T47D (cell line): ENCODE measurements around the gene BAHCC1.

ENCODE experiments used
- DNase-seq, 2 experiments: peaks; one replicate each; pipeline versions ENCODE4 v3.0.0 to v3.0.0-alpha.2; 2011 to 2012; ENCODE audit warnings: low read depth in 1 of 2, low spot score in 1 of 2
- JUND ChIP-seq: IDR thresholded peaks from 2 replicates; pipeline ENCODE4 v1.6.1; 2012; ENCODE audit warnings: low read depth
- in situ Hi-C: cut with HindIII; loops from 2 replicates; pipeline ENCODE4 v1.10.0; 2016; ENCODE audit warnings: low sequenced_read_pairs, low pct_unique_long_range_greater_than_20kb

The BAHCC1 gene

DNA sequence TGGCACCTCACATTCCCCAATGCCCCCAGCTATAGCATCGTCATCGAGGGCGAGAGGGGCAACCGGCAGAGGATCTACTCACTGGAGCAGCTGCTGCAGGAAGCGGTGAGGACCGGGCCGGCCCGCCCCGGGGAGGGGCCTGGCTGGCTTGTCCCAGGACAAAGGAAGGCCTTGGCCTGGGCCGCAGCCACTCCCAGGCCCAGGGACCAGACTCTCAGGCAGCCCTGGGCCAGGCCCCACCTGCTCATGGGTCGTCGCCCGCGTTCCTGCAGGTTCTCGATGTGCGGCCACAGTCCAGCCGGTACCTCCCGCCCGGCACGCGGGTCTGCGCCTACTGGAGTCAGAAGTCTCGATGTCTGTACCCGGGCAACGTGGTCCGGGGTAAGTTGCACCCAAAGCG is 64.0 kb downstream of the BAHCC1 start:
- in situ Hi-C loops = no loop called here
- no peak for TF ChIP-seq JUND
- no peak for DNase-seq

DNA sequence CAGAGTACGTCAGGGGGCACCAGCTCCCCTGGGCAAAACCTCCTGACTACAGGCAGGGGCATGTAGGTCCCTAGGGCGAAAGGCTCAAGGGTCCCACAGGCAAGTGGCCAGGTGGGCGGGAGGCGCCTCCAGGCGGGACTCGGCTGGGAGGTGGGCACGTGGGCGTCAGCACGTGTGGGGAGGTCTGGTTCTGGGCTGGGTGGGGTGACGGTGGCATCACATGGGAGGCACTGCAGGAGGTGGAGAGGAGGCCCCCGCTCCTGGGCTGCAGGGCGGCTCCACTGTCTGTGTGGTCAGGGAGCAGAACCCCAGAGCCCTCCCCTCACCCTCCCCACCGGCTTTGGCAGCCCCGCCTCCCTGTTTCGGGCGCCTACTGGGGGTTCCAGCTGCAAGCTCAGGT is 64.6 kb downstream of the BAHCC1 start:
- in situ Hi-C loops = no loop called here

DNA sequence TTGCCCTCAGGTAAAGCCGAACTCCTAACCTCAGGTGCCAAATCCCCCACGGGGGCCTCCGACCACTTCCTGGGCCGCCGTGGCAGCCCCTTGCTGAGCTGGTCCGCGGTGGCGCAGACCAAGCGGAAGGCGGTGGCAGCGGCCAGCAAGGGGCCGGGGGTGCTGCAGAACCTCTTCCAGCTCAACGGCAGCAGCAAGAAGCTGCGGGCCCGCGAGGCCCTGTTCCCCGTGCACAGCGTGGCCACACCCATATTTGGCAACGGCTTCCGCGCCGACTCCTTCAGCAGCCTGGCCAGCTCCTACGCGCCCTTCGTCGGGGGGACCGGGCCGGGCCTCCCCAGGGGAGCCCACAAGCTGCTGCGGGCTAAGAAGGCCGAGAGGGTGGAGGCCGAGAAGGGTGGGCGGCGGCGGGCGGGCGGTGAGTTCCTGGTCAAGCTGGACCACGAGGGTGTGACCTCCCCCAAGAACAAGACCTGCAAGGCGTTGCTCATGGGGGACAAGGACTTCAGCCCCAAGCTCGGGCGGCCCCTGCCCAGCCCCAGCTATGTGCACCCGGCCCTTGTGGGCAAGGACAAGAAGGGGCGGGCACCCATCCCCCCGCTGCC is 65.7 kb downstream of the BAHCC1 start:
- DNase-seq = no peak
- in situ Hi-C loops = no loop called here
- no peak for TF ChIP-seq JUND

More for the DNA sequence above, 64.6 kb downstream of the BAHCC1 start:
- no peak for DNase-seq
- TF ChIP-seq JUND = no peak

DNA sequence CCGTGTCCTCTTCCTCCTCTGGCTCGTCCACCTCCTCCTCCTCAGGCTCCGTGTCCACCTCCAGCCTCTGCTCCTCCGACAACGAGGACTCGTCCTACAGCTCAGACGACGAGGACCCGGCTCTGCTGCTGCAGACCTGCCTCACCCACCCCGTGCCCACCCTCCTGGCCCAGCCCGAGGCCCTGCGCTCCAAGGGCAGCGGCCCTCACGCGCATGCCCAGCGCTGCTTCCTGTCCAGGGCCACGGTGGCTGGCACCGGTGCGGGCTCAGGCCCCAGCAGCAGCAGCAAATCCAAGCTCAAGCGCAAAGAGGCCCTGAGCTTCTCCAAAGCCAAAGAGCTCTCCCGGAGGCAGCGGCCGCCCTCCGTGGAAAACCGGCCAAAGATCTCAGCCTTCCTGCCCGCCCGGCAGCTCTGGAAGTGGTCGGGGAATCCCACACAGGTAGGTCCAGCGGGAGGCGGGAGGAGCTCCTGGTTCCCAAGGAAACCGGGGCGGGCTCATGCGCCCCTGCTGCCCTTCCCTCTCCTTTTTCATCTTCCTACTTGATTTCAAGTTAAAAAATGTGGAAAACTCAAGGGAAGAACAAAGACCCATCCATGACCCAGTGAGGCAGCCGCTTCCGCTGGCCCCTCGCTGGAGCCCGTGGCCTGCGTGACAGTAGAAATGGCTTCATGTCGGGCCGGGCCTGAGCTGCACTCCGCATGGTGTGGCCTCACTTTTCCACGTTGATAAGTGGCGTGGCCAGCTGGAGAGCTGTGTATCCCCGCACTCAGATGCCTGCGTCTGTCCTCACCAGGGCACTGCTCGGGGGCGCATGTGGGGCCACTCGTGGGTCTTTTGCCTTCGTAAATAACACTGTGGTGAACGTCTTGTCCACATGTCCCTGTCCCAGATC is 66.6 kb downstream of the BAHCC1 start:
- TF ChIP-seq JUND = no peak
- in situ Hi-C loops = no loop called here
- no peak for DNase-seq

DNA sequence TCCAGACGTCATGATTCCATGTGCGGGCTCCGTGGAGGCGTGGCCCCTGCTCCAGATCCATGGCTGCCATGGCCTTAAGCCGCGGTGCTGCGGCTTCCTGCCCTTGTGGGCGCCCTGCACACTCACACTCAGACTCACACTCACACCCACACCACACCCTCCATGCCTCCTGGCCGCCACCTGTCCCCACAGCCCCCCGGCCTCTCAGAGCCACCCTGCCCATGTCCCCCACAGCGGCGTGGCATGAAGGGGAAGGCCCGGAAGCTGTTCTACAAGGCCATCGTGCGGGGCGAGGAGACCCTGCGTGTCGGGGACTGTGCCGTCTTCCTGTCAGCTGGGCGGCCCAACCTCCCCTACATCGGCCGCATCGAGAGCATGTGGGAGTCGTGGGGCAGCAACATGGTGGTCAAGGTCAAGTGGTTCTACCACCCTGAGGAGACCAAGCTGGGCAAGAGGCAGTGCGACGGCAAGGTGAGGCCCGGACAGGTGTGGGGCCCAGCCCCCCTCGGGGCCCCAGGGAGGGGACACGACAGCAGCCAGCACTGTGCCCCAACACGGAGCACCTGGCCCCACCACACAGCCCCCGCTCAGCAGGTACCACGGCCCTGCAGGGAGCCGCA is 67.4 kb downstream of the BAHCC1 start:
- no peak for DNase-seq
- in situ Hi-C loops = no loop called here
- no peak for TF ChIP-seq JUND

DNA sequence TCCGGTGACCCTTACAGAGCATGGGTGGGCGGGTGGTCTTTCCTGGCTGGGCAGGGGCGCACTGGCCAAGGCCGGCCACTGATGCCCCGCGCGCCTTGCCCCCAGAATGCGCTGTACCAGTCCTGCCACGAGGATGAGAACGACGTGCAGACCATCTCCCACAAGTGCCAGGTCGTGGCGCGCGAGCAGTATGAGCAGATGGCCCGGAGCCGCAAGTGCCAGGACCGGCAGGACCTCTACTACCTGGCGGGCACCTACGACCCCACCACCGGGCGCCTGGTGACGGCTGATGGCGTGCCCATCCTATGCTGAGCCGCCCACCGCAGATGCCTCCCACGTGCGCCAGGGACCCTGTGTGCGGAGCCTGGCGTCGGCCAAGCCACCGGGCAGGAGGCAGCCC is 68.2 kb downstream of the BAHCC1 start:
- in situ Hi-C loops = no loop called here
- no peak for DNase-seq
- TF ChIP-seq JUND = no peak

DNA sequence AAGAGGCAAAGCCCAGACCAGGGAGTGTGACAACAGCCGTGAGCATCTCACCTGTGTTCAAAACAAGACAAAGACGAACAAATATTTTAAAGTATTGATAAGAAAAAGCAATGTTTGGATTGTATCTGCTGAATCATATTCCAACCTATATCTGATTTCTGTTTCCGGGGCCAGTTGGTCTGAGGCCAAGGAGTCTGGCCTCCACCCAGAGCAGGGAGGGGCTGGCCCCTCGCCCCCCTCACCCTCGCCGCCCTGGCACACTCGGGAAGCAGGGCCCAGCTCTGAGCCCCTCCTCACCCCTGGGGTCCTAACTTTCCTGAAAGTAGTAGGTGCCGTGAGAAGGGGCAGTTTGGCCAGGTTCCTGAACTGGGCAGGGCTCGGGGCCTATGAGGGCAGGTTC is 69.3 kb downstream of the BAHCC1 start:
- no peak for TF ChIP-seq JUND
- DNase-seq = no peak
- in situ Hi-C loops = no loop called here

DNA sequence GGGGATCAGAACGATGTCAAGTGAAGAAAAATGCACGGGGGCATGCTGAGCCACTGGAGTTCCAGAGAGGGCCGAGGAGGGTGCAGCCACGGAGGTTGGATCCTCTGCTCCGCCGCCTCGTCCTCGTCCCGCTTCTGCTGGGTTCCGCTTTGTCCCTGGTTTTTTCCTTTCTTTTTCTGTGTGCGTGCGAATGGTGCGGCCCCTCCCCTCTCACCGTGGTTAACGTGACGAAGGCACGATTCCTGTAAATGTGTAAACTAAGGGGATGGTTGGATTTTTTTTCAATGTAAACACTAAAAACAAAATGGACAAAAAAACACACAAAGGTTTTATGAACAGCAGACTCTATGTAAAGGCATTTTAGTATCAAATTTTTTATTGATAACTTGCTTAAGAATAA is 70.7 kb downstream of the BAHCC1 start:
- DNase-seq = no peak
- no peak for TF ChIP-seq JUND
- in situ Hi-C loops = no loop called here

DNA sequence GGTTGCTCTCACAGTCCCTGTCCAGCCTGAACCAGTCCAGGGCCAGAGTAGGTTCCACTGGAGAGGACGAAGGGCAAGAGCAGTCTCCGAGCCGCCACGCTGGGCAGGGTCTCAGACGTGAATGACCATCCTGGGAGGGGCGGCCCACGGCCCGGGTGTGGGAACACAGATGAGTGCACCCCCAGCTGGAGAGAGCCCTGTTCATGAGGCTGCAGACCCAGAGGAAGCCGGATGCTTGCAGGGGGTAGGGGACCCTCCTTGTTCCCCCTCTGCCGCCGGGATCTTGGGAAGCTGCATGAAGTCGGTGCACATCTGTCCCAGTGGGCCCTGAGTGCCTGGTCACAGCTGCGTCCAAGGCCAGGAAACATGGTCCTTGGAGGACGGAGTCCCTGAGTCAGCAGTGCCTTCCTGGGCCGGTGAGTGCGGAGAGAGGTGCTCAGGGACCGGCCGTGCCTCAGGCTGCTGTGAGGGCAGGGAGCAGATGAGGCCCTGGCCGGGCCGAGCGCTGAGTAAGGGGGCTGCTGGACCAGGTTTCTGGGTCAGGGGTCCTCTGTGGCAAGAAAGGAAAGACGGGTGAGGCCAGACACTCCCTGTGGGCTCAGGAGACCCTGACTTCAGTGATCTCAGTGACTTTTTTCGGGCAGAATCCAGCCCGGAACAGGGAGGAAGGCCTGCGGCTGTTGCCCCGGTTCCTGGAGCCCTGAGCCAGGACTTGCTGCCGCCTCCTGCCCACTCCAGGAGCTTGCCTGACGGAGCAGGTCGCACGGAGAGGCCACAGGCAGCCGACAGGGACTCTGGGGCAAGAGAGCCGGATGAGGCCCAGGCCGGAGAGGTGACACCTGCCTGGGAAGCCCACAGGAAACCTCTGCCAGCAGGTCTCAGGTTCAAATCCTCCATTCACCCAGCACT is 71.6 kb downstream of the BAHCC1 start:
- in situ Hi-C loops = no loop called here
- TF ChIP-seq JUND = no peak
- no peak for DNase-seq

DNA sequence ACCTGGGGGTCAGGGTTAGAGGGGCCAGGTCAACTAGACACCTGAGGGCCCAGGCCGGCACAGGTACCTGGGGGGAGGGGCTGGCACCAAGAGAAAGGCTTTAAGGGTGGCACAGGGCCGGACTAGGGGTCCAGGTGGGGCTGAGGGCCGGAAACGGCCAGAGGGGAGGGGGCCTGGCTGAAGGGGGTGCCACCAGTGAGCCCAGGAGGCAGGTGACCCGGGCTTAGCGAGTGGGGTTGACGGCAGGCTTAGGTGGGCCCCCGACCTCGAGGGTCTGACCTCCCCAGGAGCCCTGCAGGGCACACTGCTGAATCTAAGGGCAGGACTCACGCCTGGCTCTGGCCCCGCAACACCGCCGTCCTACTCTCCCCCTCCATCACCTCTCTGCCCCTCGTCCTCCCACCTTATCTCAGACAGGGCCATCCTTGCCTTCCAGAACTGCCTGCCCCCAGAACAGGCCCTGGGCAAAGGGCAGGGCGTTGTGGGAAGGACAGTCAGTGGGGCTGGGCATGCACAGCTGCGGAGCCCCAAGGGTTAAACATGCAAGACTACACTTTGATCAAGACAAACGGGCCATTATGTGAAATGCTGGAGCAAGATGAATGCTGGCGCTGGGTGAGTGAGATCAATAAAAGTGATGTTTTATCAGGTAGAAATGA is 73.0 kb downstream of the BAHCC1 start:
- in situ Hi-C loops = no loop called here
- no peak for DNase-seq
- no peak for TF ChIP-seq JUND

DNA sequence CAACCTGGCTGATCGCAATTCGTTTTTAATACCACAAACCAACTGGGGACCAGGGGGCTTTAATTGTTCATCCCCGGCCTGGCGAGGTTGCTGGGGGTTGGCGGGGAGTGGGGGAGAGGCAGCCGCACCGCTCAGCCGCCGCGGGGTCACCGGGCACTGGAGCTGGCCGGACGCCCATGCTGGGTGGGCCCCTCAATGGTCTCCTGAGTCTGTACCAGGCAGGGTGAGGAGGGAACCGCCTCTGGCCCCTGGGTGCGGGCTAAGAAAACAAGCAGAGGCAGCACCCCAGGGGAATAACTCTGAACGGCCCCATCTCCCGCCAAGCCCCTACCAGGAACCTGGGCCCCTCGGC is 73.5 kb downstream of the BAHCC1 start:
- DNase-seq = no peak
- in situ Hi-C loops = no loop called here
- no peak for TF ChIP-seq JUND

DNA sequence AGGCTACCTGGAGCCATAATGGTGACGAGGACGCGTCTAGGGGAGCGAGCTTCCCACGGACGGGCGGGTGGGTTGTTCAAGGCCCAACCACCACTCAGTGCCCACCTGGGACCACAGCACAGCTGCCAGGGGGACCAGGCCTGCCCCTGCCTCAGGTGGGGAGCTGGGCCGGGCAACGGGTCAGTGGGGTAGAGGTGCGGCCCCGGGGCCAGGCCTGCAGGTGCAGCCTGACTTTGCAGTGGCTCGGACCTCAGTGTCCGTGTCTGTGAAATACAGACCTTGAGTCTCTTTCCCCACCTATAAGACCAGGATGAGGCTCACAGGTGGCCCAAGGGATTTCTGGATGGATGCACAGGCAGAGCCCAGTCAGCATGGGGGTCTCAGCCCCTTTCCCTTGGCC is 74.0 kb downstream of the BAHCC1 start:
- in situ Hi-C loops = no loop called here
- DNase-seq = no peak
- no peak for TF ChIP-seq JUND
